Stimulated activated CD4-positive, alpha-beta T cell treated with anti-CD3 and anti-CD28 coated beads, TNF-alpha, amount 100 ng/mL, for 48 hours (primary cell): ENCODE measurements around the gene PRCD.
"Not testable (repeated sequence)": the region's sequence is repeated elsewhere in the genome, so short reads cannot be mapped to it uniquely, and the experiment has no call there.

ENCODE experiments used
- DNase-seq, 3 donors: peaks; one replicate each; pipeline ENCODE4 v3.0.0-alpha.2; 2020; ENCODE audit warnings: low read depth in 3 of 3

PRCD gene

GRCh38 chr17:76527430-76528111 is 12.3 kb upstream of the PRCD start:
- DNase-seq, result no peak

- DNase-seq, result no peak
These were observed 11.7 kb upstream of the PRCD start for GRCh38 chr17:76528156-76528527.

GRCh38 chr17:76528528-76529223 is 11.2 kb upstream of the PRCD start:
- no peak for DNase-seq

GRCh38 chr17:76529224-76530094 is 10.4 kb upstream of the PRCD start:
- no peak for DNase-seq

GRCh38 chr17:76530095-76530723 is 9.6 kb upstream of the PRCD start:
- DNase-seq, result no peak

- DNase-seq, result no peak
These were observed 8.9 kb upstream of the PRCD start for GRCh38 chr17:76530811-76531485.

- DNase-seq, result no peak
These were observed 8.3 kb upstream of the PRCD start for GRCh38 chr17:76531486-76532038.

GRCh38 chr17:76532072-76532651 is 7.7 kb upstream of the PRCD start:
- DNase-seq, result no peak

GRCh38 chr17:76533640-76534359 is 6.0 kb upstream of the PRCD start:
- DNase-seq, result not testable (repeated sequence)

- DNase-seq, result no peak
These were observed 4.8 kb upstream of the PRCD start for GRCh38 chr17:76534831-76535732.

GRCh38 chr17:76535788-76536510 is 3.9 kb upstream of the PRCD start:
- no peak for DNase-seq

- no peak for DNase-seq
These were observed 3.1 kb upstream of the PRCD start for GRCh38 chr17:76536511-76537287.

GRCh38 chr17:76537288-76537577 is 2.6 kb upstream of the PRCD start:
- DNase-seq, result no peak

GRCh38 chr17:76537578-76538280 is 2.1 kb upstream of the PRCD start, which contains the start of gene CYGB:
Gene CYGB (minus strand): TSS chr17:76537709. CDS start chr17:76537542, 167 bp downstream.
- DNase-seq, result no peak

- DNase-seq, result no peak
These were observed 1.4 kb upstream of the PRCD start for GRCh38 chr17:76538281-76538931.

- no peak for DNase-seq
These were observed 788 bp upstream of the PRCD start for GRCh38 chr17:76538941-76539570.
